Activated T-helper 1 cell treated with anti-CD3 and anti-CD28 coated beads, Interleukin-12 subunit alpha, Interleukin-12 subunit beta, Interleukin-2, Interleukin-4 antibody, amounts not matched to agents 30 ng/mL and 10 ng/mL and 1 ng/mL, durations not matched to agents 14 hours and 24 hours and 36 hours (primary cell): Measurements from ENCODE around the gene BOLA2B. TPM values are rescaled to one million over a fixed set of nuclear protein-coding genes. Genes with fewer than 3 reads are reported as not detected.

ENCODE experiments used
- DNase-seq: peaks from one replicate; pipeline ENCODE4 v3.0.0; 2021; ENCODE audit warnings: low spot score
- H3K27ac Mint-ChIP-seq: one replicate; pipeline ENCODE4 v1.8.0; 2021; ENCODE audit warnings: mild to moderate bottlenecking, mixed read lengths
- H3K27me3 Mint-ChIP-seq: one replicate; pipeline ENCODE4 v1.8.0; 2022; ENCODE audit warnings: mild to moderate bottlenecking, moderate library complexity, mixed read lengths; ENCODE audit not compliant: insufficient read depth
- H3K36me3 Mint-ChIP-seq: one replicate; pipeline ENCODE4 v1.8.0; 2021; ENCODE audit warnings: low read depth, mixed read lengths
- H3K4me1 Mint-ChIP-seq: one replicate; pipeline ENCODE4 v1.8.0; 2021; ENCODE audit warnings: low read depth, mixed read lengths
- H3K4me3 Mint-ChIP-seq: one replicate; pipeline ENCODE4 v1.8.0; 2021; ENCODE audit warnings: mild to moderate bottlenecking, moderate library complexity, mixed read lengths
- H3K9me3 Mint-ChIP-seq: one replicate; pipeline ENCODE4 v1.8.0; 2021; ENCODE audit warnings: mixed read lengths
- intact Hi-C: fragments of 100-400 bp; cut with micrococcal nuclease; formaldehyde crosslinking; loops from one replicate; pipeline ENCODE4 v1.15.1; 2024
- total RNA-seq: library from RNA; stranded (reverse); gene quantifications from 2 replicates; pipeline ENCODE4 v1.2.3, GENCODE V29; 2022

The BOLA2B gene
- total RNA-seq, 1 donor from 2014 or later: 312 TPM

DNA sequence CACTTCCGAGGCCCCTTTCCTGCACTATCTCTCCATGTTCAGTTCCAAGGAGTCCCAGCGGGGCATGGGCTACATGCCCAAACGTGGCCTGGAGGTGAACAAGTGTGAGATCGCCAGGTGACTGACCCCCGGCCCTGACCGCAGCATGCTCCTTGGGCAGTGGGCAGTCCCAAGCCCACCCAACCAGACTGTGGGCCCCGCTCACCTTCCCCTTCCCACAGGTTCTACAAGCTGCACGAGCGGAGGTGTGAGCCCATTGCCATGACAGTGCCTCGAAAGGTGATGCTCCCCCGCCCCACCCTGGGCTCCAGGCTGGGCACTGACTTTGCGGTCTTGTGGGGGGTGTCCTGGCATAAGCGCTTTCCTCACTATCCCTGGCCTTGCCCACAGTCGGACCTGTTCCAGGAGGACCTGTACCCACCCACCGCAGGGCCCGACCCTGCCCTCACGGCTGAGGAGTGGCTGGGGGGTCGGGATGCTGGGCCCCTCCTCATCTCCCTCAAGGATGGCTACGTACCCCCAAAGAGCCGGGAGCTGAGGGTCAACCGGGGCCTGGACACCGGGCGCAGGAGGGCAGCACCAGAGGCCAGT lies 5.4 kb downstream of the BOLA2B start:
- Mint-ChIP-seq H3K27ac (peak overlapping the region; percentile 58), H3K36me3 (peaks cover 36% of the 10 kb centered on the region), H3K4me1 (peaks cover 17% of the 10 kb centered on the region), H3K9me3 (no peaks in the 10 kb centered on the region), H3K4me3 (peak overlapping the region; percentile 37), H3K27me3 (no peaks in the 10 kb centered on the region)
- DNase-seq: no peak
- intact Hi-C loops: no loop called here

DNA sequence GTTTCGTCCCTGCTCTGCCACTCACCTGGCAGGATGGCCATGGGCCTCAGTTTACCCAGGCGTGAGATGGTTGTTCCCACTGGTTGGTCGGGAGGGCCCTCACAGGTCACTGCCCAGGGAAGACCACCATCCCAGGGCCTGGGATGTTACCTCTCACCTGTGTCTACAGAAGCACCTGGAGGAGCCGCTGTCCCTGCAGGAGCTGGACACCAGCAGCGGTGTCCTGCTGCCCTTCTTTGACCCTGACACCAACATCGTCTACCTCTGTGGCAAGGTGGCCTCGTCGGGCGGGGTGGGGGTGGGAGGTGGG lies 6.0 kb downstream of the BOLA2B start:
- H3K9me3 Mint-ChIP-seq: no peaks in the 10 kb centered on the region
- H3K27me3 Mint-ChIP-seq: no peaks in the 10 kb centered on the region
- peaks cover 19% of the 10 kb centered on the region for H3K4me1 Mint-ChIP-seq
- peak overlapping the region; percentile 100 for H3K4me3 Mint-ChIP-seq
- H3K27ac Mint-ChIP-seq: peak overlapping the region; percentile 99
- no peak for DNase-seq
- H3K36me3 Mint-ChIP-seq: peaks cover 36% of the 10 kb centered on the region
- intact Hi-C loops: no loop called here

DNA sequence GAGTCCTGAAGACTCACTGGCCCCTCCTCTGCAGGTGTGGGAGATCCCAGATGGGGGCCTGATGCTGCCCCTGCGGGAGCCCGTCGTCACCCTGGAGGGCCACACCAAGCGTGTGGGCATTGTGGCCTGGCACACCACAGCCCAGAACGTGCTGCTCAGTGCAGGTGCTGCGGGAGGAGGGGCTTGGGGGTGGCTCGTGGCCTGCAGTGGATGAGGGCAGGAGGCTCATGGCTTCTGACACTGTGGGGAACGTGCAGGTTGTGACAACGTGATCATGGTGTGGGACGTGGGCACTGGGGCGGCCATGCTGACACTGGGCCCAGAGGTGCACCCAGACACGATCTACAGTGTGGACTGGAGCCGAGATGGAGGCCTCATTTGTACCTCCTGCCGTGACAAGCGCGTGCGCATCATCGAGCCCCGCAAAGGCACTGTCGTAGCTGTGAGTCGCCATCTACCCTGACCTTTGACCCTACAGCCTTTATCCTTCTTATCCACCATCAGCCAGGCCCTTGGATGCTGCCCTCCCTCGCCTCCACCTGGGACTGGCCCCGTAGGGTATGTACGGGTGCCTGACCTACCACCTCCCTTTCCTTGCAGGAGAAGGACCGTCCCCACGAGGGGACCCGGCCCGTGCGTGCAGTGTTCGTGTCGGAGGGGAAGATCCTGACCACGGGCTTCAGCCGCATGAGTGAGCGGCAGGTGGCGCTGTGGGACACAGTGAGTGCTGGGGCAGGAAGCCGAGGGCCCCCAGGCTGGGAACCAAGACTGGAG lies 6.5 kb downstream of the BOLA2B start:
- intact Hi-C loops: no loop called here
- Mint-ChIP-seq H3K36me3 (peaks cover 36% of the 10 kb centered on the region), H3K9me3 (no peaks in the 10 kb centered on the region), H3K4me3 (peak overlapping the region; percentile 100), H3K27ac (peak overlapping the region; percentile 99), H3K27me3 (no peaks in the 10 kb centered on the region), H3K4me1 (peaks cover 25% of the 10 kb centered on the region)
- peak; percentile 81 for DNase-seq

DNA sequence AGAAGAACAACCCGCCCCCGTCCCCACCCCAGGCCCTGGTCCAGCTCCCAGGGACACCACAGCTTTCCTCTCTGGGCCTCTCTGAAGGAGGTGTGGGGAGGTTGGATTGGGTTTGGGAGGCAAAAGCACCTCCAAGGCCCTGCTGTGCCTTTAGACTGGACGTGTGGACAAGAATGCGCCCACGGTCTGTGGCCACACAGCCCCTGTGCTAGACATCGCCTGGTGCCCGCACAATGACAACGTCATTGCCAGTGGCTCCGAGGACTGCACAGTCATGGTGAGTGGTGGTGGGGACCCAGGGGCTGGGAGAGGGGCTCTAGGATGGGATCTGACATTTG lies 7.1 kb downstream of the BOLA2B start:
- no peak for DNase-seq
- H3K4me1 Mint-ChIP-seq: peaks cover 27% of the 10 kb centered on the region
- no peaks in the 10 kb centered on the region for H3K27me3 Mint-ChIP-seq

DNA sequence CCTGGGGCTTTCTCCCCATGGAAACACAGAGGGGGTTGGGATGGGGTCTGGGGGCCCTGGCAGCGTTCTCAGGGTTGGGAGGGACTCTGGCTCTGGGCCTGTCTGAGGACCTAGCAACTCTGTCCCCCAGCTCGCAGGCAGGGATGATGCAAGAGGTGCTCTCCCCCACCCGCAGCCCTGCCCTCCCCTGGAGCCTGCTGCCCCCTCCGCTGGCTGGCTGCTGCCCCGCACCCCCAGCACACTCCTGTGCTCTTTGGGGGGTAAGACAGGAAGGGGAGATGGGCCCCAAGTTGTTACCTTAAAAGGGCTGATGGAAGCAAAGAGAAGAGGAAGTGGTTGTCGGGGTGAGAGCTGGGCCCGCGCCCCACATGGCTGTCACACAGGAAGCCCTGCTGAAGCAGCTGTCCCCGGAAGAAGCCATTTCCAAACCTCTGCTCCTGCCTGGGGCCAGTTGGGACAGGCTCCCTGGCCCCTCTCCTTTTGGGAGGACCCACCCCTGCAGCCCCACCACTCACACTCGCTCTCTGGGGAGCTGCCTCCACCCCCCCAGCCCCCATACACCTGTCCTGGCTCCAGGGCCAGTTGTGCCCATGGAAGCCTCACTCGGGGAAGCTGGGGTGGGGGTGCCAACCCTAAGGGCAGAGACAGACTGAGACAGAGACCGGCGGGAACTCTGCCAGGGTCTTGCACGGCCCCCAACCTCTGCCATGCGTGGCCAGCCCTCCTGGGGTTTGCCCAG lies 7.6 kb downstream of the BOLA2B start:
- peak; percentile 82 for DNase-seq
- H3K27me3 Mint-ChIP-seq: no peaks in the 10 kb centered on the region
- peaks cover 27% of the 10 kb centered on the region for H3K4me1 Mint-ChIP-seq
- no peaks in the 10 kb centered on the region for H3K9me3 Mint-ChIP-seq
- intact Hi-C loops: no loop called here
- peak overlapping the region; percentile 100 for H3K4me3 Mint-ChIP-seq
- peaks cover 36% of the 10 kb centered on the region for H3K36me3 Mint-ChIP-seq
- H3K27ac Mint-ChIP-seq: peak overlapping the region; percentile 99

More for the DNA sequence above, 7.1 kb downstream of the BOLA2B start:
- Mint-ChIP-seq H3K9me3 (no peaks in the 10 kb centered on the region), H3K4me3 (peak overlapping the region; percentile 100), H3K27ac (peak overlapping the region; percentile 99), H3K36me3 (peaks cover 36% of the 10 kb centered on the region)
- intact Hi-C loops: no loop called here

DNA sequence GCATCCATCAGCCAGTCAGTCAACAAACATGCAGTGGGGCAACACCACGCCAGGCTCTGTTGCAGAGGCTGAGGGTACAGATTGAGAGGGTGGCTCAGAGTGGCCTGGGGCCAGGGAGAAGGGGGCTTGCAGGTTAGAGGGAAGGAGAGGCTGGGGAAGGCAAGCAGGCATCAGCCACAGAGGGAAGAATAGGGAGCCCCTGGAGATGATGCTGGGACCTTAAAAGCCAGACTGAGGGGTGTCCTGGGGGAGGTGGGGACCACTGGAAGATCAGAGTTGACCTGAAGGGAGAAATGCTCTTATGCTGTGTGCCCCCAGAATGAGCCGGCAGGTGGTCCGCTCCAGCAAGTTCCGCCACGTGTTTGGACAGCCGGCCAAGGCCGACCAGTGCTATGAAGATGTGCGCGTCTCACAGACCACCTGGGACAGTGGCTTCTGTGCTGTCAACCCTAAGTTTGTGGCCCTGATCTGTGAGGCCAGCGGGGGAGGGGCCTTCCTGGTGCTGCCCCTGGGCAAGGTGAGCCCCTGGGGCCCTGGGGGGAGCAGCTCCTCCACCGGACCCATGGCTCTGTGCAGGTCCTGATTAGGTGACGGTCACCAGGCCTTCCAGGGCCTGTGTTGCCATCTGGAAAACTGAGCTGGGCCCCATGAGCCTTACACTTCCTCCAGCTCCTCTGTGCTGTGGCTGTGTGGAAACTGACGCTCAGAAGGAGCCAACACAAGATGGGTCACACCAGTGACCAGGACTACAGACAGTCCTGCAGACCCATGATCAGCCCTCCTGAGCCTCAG lies 8.4 kb downstream of the BOLA2B start:
- H3K36me3 Mint-ChIP-seq: peaks cover 36% of the 10 kb centered on the region
- no peaks in the 10 kb centered on the region for H3K9me3 Mint-ChIP-seq
- intact Hi-C loops: no loop called here
- peak overlapping the region; percentile 99 for H3K27ac Mint-ChIP-seq
- no peak for DNase-seq
- H3K27me3 Mint-ChIP-seq: no peaks in the 10 kb centered on the region
- peaks cover 27% of the 10 kb centered on the region for H3K4me1 Mint-ChIP-seq
- H3K4me3 Mint-ChIP-seq: peak overlapping the region; percentile 100

DNA sequence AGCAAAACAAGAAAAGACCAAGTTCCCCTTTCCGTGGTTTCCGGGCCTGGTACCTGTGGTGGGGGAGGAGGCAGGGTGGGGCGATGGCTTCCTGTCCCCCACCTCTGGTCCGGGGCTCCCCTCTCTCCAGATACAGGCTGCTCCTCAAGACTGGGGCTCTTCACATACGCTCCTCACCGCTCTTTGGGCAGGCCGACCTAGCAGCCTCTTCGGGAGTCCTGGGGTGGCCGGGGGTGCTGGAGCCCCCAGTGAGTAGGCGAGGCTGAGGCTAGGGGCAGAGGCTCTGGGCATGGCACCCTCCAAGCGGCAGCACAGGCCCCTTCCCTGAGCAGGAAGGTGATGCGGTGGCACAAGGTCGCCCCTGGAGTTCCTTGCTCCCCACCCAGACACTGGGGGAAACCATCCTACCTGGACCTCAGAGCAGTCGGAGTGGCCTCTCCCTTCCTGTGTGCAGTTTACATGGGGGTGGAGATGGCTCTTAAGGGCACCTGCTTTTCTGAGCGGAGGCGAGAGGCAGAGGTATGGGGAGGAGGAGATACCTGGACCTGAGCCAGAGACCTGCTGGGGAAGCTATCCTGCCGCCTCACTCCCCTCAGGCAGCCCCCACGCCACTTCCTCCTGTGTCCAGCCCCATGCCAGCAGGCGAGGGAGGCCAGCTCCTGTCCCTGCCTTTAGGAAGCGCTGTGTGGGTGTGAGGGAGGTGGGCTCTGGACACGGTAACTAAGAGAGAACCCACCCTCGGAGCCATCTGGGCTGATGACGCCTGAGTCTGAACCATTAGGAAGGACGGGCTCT lies 9.2 kb downstream of the BOLA2B start:
- Mint-ChIP-seq H3K4me3 (peak overlapping the region; percentile 100), H3K9me3 (no peaks in the 10 kb centered on the region), H3K4me1 (peaks cover 27% of the 10 kb centered on the region), H3K36me3 (peaks cover 36% of the 10 kb centered on the region), H3K27ac (peak overlapping the region; percentile 99), H3K27me3 (no peaks in the 10 kb centered on the region)
- intact Hi-C loops: no loop called here
- peak; percentile 82 for DNase-seq

DNA sequence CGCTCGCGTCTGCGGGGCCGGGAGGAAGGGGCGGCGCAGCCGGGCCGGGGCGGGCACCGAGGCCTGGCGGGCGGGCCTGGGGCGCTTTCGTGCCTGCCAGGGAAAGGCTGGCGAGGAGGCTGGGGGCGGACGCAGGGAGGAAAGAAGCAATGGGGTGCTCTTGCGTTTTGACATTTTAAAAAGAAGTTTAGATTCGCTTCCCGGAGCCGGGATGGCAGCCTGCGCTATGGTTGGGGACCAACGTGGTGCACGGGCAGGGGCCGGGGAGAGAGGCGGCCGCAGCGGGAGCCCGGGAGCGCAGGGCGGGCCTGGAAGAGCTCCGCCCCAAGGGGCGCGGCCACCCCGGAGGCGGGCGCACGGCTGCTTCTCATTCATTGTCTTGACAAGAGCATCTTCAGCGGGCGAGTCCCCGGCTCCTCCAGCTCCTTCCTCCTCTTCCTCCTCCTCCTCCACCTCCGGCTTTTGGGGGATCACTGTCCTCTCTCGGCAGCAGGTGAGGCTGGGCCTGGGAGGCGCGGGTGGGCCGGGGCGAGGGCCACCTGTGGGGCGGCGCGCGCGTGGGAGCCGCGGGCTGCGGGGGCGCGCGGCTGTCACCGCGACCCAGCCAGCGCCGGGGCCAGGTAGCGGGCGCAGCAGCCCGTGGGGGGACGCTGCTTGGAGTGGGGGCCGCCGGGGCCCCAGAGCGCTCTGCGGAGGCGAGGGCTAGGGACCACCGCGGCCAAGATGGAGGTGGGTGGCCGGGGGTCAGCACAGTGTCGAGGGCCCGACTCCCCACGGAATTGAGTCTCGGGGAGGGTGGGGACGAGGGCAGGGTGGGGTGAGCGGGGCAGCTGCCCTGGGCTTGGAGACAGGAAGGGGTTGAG lies 10.0 kb downstream of the BOLA2B start, which contains the start of gene CORO1A:
Gene CORO1A, plus strand, starts transcription at position 370 of the 863 bp plus-strand sequence. CDS start 1,608 bp downstream, outside the sequence.
- H3K9me3 Mint-ChIP-seq: no peaks in the 10 kb centered on the region
- peaks cover 36% of the 10 kb centered on the region for H3K36me3 Mint-ChIP-seq
- H3K4me3 Mint-ChIP-seq: peak within 1 kb of the TSS; percentile 100
- intact Hi-C loops: no loop called here
- H3K4me1 Mint-ChIP-seq: peaks cover 27% of the 10 kb centered on the region
- peak within 1 kb of the TSS; percentile 99 for H3K27ac Mint-ChIP-seq
- H3K27me3 Mint-ChIP-seq: no peaks in the 10 kb centered on the region
- peak; percentile 82 for DNase-seq

DNA sequence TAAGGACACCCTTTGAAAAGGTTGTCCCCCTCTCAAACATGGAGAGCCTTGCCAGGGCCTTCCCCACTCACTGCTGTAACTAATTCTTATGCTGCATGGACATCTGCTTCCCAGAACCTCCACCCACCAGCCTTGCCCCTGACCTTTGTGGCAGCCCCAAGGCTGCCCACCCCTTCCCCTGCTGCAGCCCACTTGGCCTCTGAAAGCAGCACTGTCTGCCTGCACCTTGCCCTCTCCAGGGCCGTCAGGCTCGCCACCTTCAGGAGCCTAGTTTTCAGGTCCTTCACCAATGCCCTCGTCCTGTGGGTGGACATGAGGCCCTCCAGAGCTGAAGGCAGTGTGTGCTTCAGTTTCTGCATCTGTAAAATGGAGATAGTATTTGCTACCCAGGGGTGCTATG lies 12.7 kb downstream of the BOLA2B start:
- no peak for DNase-seq
- Mint-ChIP-seq H3K27me3 (no peaks in the 10 kb centered on the region), H3K27ac (no peak overlapping the region), H3K9me3 (no peaks in the 10 kb centered on the region), H3K36me3 (peaks cover 14% of the 10 kb centered on the region), H3K4me1 (peaks cover 15% of the 10 kb centered on the region), H3K4me3 (no peak overlapping the region)
- intact Hi-C loops: no loop called here

DNA sequence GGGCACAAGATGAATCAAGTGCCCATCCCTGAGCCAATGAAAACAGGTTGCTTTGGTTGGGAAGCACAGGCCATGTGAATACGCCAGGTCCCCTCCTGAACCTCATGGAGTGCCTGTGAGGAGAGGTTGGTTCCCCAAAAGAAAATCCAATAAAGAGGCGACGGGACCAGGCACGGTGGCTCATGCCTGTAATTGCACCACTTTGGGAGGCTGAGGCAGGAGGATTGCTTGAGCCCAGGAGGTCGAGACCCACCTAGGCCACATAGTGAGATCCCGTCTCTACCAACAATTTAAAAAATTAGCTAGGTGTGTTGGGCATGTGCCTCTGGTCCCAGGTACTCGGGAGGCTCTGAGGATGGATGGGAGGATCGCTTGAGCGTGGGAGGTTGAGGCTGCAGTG lies 13.5 kb downstream of the BOLA2B start:
- peaks cover 10% of the 10 kb centered on the region for H3K36me3 Mint-ChIP-seq
- no peak for DNase-seq
- intact Hi-C loops: no loop called here
- peaks cover 15% of the 10 kb centered on the region for H3K4me1 Mint-ChIP-seq
- H3K4me3 Mint-ChIP-seq: no peak overlapping the region
- no peaks in the 10 kb centered on the region for H3K27me3 Mint-ChIP-seq
- no peaks in the 10 kb centered on the region for H3K9me3 Mint-ChIP-seq
- H3K27ac Mint-ChIP-seq: no peak overlapping the region

DNA sequence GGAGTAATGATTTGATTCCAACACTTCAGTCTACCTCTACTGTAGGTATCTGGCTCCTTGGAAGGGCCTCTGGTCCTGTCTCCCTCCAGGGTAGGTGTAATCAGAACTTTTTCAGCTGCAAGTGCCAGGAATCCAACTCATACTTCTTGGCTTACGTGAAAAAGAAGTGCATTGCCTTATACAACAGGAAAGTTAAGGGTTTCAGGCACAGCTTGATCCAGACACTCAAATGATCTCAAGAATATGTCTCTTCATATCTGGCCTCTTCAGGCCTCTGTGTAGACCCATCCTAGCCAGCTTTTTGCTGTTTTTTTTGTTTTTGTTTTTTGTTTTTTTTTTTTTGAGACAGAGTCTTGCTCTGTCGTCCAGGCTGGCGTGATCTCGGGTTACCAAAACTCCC lies 14.3 kb downstream of the BOLA2B start:
- Mint-ChIP-seq H3K36me3 (peaks cover 3% of the 10 kb centered on the region), H3K27ac (no peak overlapping the region), H3K4me1 (peaks cover 10% of the 10 kb centered on the region), H3K4me3 (no peak overlapping the region), H3K9me3 (no peaks in the 10 kb centered on the region), H3K27me3 (no peaks in the 10 kb centered on the region)
- intact Hi-C loops: no loop called here
- DNase-seq: no peak
